ENCODE results near the gene NECTIN3. TPM values are rescaled to one million over a fixed set of nuclear protein-coding genes. Genes with fewer than 3 reads are reported as not detected.

NECTIN3 gene
- total RNA-seq, 4 donors from 2014 or later: 21.8 to 60.3 (median 45.0) TPM

DNA sequence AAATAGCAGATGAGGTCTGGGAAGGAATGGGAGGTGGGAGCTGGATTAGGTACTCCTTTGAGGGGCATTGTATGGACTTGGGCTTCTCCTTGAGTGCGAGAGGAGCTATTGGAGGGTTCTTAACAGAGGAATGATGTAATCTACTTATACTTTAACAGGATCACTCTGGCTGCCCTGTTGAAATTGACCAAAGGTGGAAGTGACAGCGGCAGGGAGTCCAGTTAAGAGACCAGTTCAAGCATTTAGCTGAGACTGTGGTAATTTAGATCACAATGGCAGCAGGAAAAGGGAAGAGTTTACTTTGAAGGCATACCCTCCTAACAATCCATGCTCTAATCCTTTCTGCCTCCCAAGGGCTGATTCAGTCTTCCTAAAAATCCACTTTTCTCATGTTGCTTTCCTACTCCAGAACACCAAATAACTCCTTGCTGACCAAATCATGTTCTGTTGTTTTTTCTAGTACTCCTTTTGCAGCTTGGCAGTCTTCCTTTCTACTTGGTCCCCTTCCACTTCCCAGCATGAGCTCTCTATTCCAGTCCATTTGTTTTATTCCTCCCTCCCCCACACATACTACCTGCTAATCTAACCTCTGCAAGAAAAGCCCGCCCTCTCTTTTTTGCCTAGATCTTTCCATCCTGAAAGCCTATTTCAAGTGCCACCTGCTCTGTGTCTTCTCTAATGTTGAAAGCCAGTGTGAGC is 139.4 kb downstream of the NECTIN3 start:
- intact Hi-C loops (cut with DNase I; ENCODE audit: low total_unique reads): no loop called here
- no peak for TF ChIP-seq CTCF (IDR thresholded peaks at IDR 0.05)
- no peak for TF ChIP-seq POLR2A (IDR thresholded peaks at IDR 0.05)
- no peaks in the 10 kb centered on the region for H3K4me1 ChIP-seq
- no peak for DNase-seq
- H3K36me3 ChIP-seq: no peaks in the 10 kb centered on the region
- H3K27ac ChIP-seq: no peak overlapping the region
- H3K4me3 ChIP-seq: no peak overlapping the region
- no peaks in the 10 kb centered on the region for H3K27me3 ChIP-seq
- H3K9me3 ChIP-seq: no peaks in the 10 kb centered on the region

- no peak for DNase-seq
- H3K9me3 ChIP-seq: no peaks in the 10 kb centered on the region
- H3K4me3 ChIP-seq: no peak overlapping the region
- H3K27ac ChIP-seq: no peak overlapping the region
- no peaks in the 10 kb centered on the region for H3K36me3 ChIP-seq
- H3K27me3 ChIP-seq: no peaks in the 10 kb centered on the region
- no peaks in the 10 kb centered on the region for H3K4me1 ChIP-seq
- TF ChIP-seq CTCF (IDR thresholded peaks at IDR 0.05) (no peak), POLR2A (IDR thresholded peaks at IDR 0.05) (no peak)
- intact Hi-C loops (cut with DNase I; ENCODE audit: low total_unique reads): no loop called here
Observed at GRCh38 chr3:111212511-111212910, 140.9 kb downstream of the NECTIN3 start.

- Histone ChIP-seq H3K4me1 (no peaks in the 10 kb centered on the region), H3K9me3 (no peaks in the 10 kb centered on the region), H3K4me3 (no peak overlapping the region), H3K27me3 (no peaks in the 10 kb centered on the region), H3K27ac (no peak overlapping the region), H3K36me3 (no peaks in the 10 kb centered on the region)
- TF ChIP-seq POLR2A (IDR thresholded peaks at IDR 0.05): no peak
- TF ChIP-seq CTCF (IDR thresholded peaks at IDR 0.05): no peak
- DNase-seq: no peak
- intact Hi-C loops (cut with DNase I; ENCODE audit: low total_unique reads): no loop called here
Observed at GRCh38 chr3:111215481-111215880, 143.9 kb downstream of the NECTIN3 start.

DNA sequence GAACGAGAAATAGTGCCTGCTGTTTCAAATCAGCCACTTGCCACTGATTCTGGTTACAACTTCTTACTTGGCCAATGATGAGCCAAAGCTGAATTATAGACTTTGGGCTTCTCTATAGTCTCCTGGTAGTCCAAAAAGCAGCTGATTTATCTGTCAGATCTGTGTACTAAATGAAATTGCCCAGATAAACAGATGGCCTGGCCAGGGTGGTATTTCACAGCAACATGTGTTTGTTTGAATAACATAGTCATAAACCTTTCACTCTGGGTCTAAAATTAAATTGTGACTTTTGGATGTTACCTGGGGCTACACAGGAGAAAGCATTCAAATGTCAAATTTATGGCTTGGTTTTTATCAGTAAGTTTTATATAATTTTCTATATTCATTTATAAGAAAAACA is 147.0 kb downstream of the NECTIN3 start:
- intact Hi-C loops (cut with DNase I; ENCODE audit: low total_unique reads): no loop called here
- no peak for DNase-seq
- no peak for TF ChIP-seq CTCF (IDR thresholded peaks at IDR 0.05)
- no peak for TF ChIP-seq POLR2A (IDR thresholded peaks at IDR 0.05)
- no peak overlapping the region for H3K4me3 ChIP-seq
- H3K36me3 ChIP-seq: no peaks in the 10 kb centered on the region
- H3K27me3 ChIP-seq: no peaks in the 10 kb centered on the region
- H3K9me3 ChIP-seq: no peaks in the 10 kb centered on the region
- H3K4me1 ChIP-seq: no peaks in the 10 kb centered on the region
- no peak overlapping the region for H3K27ac ChIP-seq

- no peak for TF ChIP-seq POLR2A (IDR thresholded peaks at IDR 0.05)
- TF ChIP-seq CTCF (IDR thresholded peaks at IDR 0.05): no peak
- no peaks in the 10 kb centered on the region for H3K9me3 ChIP-seq
- intact Hi-C loops (cut with DNase I; ENCODE audit: low total_unique reads): no loop called here
- no peaks in the 10 kb centered on the region for H3K36me3 ChIP-seq
- DNase-seq: no peak
- no peaks in the 10 kb centered on the region for H3K27me3 ChIP-seq
- no peaks in the 10 kb centered on the region for H3K4me1 ChIP-seq
- H3K4me3 ChIP-seq: no peak overlapping the region
- H3K27ac ChIP-seq: no peak overlapping the region
Observed at GRCh38 chr3:111227216-111227615, 155.6 kb downstream of the NECTIN3 start.
